A549 (cell line): Measurements from ENCODE around the gene ASPG.

Source experiments
- BHLHE40 ChIP-seq: IDR thresholded peaks from 2 replicates; pipeline ENCODE4 v1.6.1; 2012; ENCODE audit warnings: low read depth, low read length, inconsistent platforms
- CEBPB ChIP-seq, 2 experiments: fragments of >200 bp in 1 of 2; sonication (Bioruptor Twin) in 1 of 2; formaldehyde crosslinking in 1 of 2; IDR thresholded peaks; 2 replicates each; pipeline ENCODE4 v1.6.1; 2012 to 2016
- JUNB ChIP-seq: fragments of >200 bp; sonication (Bioruptor Twin); formaldehyde crosslinking; IDR thresholded peaks from 2 replicates; pipeline ENCODE4 v1.6.1; 2016
- MYC ChIP-seq: IDR thresholded peaks from 2 replicates; pipeline ENCODE4 v1.6.1; 2012; ENCODE audit warnings: mild to moderate bottlenecking, inconsistent platforms, low read length, improper control_type of control experiment, borderline replicate concordance
- NPAS2 ChIP-seq: fragments of 250-450 bp; sonication (Bioruptor Pico); IDR thresholded peaks from 2 replicates; pipeline ENCODE4 v1.8.0; 2022; ENCODE audit warnings: mild to moderate bottlenecking, moderate library complexity, borderline replicate concordance
- PHF8 ChIP-seq: fragments of 200-600 bp; sonication (generic); IDR thresholded peaks from 2 replicates; pipeline ENCODE4 v1.6.1; 2016; ENCODE audit warnings: low read depth, mild to moderate bottlenecking, antibody characterized with exemption, moderate library complexity, borderline replicate concordance
- TP53 ChIP-seq: fragments of 250-450 bp; sonication (Bioruptor Pico); IDR thresholded peaks from 2 replicates; pipeline ENCODE4 v1.5.0; 2021; ENCODE audit warnings: mild to moderate bottlenecking, moderate library complexity
- USF2 ChIP-seq: fragments of 450-650 bp; IDR thresholded peaks from 2 replicates; pipeline ENCODE4 v1.6.1; 2014; ENCODE audit warnings: antibody characterized with exemption
- ZFP36 ChIP-seq: fragments of 450-650 bp; IDR thresholded peaks from 2 replicates; pipeline ENCODE4 v1.6.1; 2014; ENCODE audit warnings: borderline replicate concordance; ENCODE audit not compliant: partially characterized antibody
- TF ChIP-seq, protein P1 (sequence below): fragments of >200 bp; sonication (Bioruptor Twin); formaldehyde crosslinking; IDR thresholded peaks from 3 replicates; pipeline ENCODE4 v1.5.1; 2016
- TF ChIP-seq, protein P2 (sequence below): fragments of 200-600 bp; sonication (generic); IDR thresholded peaks from 2 replicates; pipeline ENCODE4 v1.6.1; 2016; ENCODE audit warnings: antibody characterized with exemption, mild to moderate bottlenecking, moderate library complexity
- TF ChIP-seq, protein P3 (sequence below): IDR thresholded peaks from 2 replicates; pipeline ENCODE4 v1.6.1; 2012

GRCh38 chr14:104072586-104072985 is 12.9 kb upstream of the ASPG start:
- TF ChIP-seq, protein P1, sequence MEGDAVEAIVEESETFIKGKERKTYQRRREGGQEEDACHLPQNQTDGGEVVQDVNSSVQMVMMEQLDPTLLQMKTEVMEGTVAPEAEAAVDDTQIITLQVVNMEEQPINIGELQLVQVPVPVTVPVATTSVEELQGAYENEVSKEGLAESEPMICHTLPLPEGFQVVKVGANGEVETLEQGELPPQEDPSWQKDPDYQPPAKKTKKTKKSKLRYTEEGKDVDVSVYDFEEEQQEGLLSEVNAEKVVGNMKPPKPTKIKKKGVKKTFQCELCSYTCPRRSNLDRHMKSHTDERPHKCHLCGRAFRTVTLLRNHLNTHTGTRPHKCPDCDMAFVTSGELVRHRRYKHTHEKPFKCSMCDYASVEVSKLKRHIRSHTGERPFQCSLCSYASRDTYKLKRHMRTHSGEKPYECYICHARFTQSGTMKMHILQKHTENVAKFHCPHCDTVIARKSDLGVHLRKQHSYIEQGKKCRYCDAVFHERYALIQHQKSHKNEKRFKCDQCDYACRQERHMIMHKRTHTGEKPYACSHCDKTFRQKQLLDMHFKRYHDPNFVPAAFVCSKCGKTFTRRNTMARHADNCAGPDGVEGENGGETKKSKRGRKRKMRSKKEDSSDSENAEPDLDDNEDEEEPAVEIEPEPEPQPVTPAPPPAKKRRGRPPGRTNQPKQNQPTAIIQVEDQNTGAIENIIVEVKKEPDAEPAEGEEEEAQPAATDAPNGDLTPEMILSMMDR = no peak
- TF ChIP-seq JUNB (no peak), MYC (no peak), BHLHE40 (no peak), ZFP36 (no peak), USF2 (no peak), CEBPB (IDR thresholded peaks at IDR 0.05) (no peak), TP53 (CRISPR knock-in tag) (no peak), PHF8 (no peak), NPAS2 (no peak)
- TF ChIP-seq, protein P2, sequence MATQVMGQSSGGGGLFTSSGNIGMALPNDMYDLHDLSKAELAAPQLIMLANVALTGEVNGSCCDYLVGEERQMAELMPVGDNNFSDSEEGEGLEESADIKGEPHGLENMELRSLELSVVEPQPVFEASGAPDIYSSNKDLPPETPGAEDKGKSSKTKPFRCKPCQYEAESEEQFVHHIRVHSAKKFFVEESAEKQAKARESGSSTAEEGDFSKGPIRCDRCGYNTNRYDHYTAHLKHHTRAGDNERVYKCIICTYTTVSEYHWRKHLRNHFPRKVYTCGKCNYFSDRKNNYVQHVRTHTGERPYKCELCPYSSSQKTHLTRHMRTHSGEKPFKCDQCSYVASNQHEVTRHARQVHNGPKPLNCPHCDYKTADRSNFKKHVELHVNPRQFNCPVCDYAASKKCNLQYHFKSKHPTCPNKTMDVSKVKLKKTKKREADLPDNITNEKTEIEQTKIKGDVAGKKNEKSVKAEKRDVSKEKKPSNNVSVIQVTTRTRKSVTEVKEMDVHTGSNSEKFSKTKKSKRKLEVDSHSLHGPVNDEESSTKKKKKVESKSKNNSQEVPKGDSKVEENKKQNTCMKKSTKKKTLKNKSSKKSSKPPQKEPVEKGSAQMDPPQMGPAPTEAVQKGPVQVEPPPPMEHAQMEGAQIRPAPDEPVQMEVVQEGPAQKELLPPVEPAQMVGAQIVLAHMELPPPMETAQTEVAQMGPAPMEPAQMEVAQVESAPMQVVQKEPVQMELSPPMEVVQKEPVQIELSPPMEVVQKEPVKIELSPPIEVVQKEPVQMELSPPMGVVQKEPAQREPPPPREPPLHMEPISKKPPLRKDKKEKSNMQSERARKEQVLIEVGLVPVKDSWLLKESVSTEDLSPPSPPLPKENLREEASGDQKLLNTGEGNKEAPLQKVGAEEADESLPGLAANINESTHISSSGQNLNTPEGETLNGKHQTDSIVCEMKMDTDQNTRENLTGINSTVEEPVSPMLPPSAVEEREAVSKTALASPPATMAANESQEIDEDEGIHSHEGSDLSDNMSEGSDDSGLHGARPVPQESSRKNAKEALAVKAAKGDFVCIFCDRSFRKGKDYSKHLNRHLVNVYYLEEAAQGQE = no peak
- TF ChIP-seq, protein P3, sequence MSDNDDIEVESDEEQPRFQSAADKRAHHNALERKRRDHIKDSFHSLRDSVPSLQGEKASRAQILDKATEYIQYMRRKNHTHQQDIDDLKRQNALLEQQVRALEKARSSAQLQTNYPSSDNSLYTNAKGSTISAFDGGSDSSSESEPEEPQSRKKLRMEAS = no peak
